Measurements from ENCODE around the gene SCIMP.
"Not testable (repeated sequence)": the region's sequence is repeated elsewhere in the genome, so short reads cannot be mapped to it uniquely, and the experiment has no call there.

Gene SCIMP

DNA sequence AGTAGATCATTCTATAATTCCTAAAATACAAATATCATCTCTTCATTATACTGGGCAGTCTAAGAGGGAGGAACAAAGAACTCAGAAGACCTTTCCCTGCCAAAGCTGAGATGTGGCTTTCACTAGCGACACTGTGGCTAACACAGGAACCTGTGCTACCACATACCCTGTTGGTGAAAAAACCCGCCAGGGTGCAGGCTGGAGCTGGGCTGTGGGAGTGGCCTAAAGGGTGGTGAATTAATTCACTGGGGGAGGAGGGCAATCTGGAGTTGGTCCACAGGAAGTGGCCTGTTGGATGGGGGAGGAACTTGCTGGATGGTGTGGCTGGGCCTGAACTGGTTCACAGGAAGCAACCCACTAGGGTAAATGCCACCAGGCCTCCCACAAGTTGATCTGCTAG is 50.4 kb downstream of the SCIMP start:
- no peak for DNase-seq (ENCODE audit: low read depth in 2 of 2)

DNA sequence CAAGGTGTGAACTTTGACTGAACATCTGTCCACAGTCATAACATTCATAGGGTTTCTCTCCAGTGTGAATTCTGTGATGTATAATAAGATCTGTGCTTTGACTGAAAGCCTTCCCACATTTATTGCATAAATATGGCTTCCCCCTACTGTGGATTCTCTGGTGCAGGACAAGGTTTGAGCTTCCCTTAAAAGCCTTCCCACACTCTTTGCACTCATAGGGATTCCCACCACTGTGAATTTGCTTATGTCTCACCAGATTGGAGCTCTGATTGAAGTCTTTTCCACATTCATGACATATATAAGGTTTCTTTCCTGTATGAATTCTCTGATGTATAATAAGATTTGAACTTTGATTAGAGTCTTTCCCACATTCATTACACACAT is 51.3 kb downstream of the SCIMP start:
- no peak for DNase-seq (ENCODE audit: low read depth in 2 of 2)

DNA sequence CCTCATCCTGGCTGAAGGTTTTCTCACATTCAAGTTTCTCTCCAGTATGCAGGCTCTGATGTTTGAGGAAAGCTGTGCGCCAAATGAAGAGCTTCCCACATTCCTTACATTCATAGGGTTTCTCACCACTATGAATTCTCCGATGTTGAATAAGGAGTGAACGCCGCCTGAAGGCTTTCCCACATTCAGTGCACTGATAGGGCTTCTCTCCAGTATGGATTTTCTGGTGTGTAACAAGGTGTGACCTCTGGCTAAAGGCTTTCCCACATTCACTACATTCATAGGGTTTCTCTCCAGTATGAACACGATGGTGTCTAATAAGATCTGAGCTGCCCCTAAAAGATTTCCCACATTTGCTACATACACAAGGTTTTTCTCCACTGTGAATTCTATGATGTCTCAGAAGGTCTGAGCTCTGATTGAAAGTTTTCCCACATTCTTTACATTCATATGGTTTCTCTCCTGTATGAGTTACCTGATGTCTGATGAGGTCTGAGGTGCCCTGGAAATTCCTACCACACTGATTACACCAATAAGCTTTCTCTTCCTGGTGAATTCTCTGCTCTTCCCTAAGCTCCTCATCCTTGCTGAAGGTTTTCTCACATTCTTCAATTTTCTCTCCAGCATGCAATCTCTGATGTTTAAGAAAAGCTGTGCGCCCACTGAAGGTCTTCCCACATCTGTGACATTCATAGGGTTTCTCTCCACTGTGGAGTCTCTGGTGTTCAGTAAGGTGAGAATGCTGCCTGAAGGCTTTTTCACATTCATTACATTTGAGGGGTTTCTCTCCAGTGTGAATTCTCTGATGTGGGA is 51.9 kb downstream of the SCIMP start:
- DNase-seq (ENCODE audit: low read depth in 2 of 2), result no peak

DNA sequence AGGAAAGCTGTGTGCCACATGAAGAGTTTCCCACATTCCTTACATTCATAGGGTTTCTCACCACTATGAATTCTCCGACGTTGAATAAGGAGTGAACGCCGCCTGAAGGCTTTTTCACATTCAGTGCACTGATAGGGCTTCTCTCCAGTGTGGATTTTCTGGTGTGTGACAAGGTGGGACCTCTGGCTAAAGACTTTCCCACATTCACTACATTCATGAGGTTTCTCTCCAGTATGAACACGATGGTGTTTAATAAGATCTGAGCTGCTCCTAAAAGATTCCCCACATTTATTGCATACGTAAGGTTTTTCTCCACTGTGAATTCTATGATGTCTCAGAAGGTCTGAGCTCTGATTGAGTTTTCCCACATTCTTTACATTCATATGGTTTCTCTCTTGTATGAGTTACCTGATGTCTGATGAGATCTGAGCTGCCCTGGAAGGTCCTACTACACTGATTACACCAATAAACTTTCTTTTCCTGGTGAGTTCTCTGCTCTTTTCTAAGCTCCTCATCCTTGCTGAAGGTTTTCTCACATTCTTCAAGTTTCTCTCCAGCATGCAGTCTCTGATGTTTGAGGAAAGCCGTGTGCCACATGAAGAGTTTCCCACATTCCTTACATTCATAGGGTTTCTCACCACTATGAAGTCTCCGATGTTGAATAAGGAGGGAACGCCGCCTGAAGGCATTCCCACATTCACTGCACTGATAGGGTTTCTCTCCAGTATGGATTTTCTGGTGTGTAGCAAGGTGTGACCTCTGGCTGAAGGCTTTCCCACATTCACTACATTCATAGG is 53.0 kb downstream of the SCIMP start:
- DNase-seq (ENCODE audit: low read depth in 2 of 2), result no peak

DNA sequence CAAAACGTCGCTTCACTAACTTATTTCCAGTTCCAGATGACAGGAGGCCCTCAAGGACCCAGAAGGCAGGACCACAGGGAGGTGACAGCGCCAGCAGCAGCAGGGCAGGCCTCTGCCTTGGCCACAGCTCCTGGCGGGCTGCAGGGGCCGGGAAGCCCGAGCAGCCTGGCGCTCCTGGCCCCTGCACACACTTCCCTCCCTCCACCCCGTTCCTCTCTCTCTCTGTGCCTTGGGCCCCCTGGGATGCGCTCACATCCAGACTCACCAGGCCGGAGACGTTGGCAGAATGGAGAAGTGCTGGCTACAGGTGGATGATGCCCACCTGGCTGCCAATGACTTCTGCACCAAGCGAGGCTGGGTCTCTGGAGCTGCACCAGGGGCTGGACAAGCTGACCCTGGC is 55.7 kb downstream of the SCIMP start:
- DNase-seq (ENCODE audit: low read depth in 2 of 2), result no peak

DNA sequence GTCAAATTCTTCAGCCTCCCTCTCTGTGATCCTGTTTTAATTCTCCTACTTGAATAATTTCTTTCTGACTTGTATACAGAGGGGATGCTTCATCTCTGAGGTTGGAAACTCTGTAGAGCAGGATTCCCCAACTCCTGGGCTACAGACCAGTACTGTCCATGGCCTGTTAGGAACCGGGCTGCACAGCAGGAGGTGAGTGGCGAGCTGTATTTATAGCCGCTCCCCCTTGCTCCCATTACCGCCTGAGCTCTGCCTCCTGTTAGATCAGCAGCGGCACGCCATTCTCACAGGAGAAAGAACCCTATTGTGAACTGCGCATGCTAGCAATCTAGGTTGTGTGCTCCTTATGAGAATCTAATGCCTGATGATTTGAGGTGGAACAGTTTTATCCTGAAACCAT is 59.6 kb downstream of the SCIMP start:
- DNase-seq (ENCODE audit: low read depth in 2 of 2), result not testable (repeated sequence)

DNA sequence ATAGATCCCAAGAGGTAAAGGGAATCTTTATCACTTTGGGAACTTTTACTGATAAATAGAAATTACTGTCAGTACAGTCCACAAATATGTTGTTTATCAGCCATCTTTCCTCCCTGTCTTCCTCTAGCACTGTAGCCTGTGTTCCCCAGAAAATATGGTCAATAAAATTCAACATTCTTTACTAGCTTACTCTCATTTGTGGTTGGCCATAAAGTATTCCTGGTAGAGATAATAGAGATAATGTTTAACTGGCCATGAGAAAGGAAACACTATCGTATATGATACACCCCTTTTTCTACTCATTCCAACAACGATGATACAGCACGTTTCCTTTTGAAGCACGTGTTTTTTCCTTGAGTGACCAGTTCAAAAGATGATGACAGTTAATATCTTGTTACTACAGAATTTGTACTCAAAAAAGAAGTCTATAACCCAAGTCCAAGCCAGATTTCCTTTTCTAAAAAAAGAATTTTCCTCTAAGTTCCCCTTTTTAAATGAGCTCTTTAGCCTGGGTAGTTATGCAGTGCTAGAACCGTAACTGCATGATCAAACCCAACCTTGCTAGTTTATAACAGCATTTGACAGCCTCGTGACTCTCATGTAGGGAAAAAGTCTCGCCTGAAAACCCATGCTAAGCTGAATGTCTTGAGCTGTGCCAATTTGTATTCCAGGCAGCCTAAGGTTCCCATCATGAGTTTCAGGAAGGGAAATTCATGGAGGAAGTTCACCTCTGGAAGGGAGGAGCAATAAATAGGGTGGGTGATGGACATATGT is 68.7 kb downstream of the SCIMP start:
- DNase-seq (ENCODE audit: low read depth in 2 of 2), result peak; percentile 3

DNA sequence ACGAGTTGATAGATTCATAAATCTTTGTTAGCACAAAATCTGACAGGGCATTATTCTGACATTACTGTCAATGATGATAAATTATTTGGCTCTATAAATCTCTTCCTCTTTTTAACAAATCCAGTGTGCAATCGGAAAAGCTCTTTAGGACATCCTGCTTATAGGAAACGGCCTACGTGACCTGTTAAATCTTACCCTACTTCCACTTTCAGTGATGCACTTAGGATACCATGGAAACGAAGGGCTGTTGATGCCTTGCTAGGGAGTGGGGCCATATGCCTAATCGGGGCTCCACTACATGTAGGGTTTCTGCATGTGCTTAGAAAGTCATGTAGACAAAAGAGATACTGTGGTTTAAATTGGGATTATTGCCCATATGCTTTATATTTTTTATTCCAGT is 70.2 kb downstream of the SCIMP start:
- DNase-seq (ENCODE audit: low read depth in 2 of 2), result no peak

DNA sequence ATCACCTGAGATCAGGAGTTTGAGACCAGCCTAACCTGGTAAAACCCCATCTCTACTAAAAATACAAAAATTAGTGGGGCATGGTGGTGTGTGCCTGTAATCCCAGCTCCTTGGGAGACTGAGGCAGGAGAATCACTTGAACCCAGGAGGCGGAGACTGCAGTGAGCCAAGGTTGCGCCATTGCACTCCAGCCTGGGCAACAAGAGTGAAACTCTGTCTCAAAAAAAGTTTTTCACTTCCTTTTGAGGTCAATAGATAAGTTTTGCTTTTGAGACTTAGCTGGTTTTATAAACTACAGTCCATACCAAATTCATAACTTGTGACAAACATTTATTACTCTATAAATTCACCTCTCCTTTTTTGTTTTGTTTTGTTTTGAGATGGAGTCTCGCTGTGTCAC is 72.9 kb downstream of the SCIMP start:
- not testable (repeated sequence) for DNase-seq (ENCODE audit: low read depth in 2 of 2)

DNA sequence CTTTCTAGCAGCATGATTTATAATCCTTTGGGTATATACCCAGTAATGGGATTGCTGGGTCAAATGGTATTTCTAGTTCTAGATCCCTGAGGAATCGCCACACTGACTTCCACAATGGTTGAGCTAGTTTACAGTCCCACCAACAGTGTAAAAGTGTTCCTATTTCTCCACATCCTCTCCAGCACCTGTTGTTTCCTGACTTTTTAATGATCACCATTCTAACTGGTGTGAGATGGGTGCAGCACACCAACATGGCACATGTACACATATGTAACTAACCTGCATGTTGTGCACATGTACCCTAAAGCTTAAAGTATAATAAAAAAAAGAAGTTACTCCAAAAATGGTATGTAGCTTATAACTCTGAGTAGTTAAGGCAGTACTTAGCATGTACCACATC is 74.0 kb downstream of the SCIMP start:
- DNase-seq (ENCODE audit: low read depth in 2 of 2), result not testable (repeated sequence)
